OCI-LY1 (cell line): ENCODE measurements around the gene DCTN5.
"Not testable (repeated sequence)": the region's sequence is repeated elsewhere in the genome, so short reads cannot be mapped to it uniquely, and the experiment has no call there.

Source experiments
- H2AFZ ChIP-seq: fragments of 200-600 bp; sonication (generic), shearing (Covaris generic); 2 replicates; pipeline ENCODE4 v1.6.0; 2014; ENCODE audit warnings: antibody characterized with exemption, mild to moderate bottlenecking, low read length
- H3F3A ChIP-seq: fragments of 200-600 bp; sonication (generic), shearing (Covaris generic); 2 replicates; pipeline ENCODE4 v1.6.0; 2014; ENCODE audit warnings: mild to moderate bottlenecking, antibody characterized with exemption, low read length, moderate library complexity; ENCODE audit not compliant: insufficient read depth
- H3K27ac ChIP-seq: fragments of 200-600 bp; sonication (generic); 2 replicates; pipeline ENCODE4 v1.5.1; 2014; ENCODE audit warnings: low read length, mixed run types, mild to moderate bottlenecking, low read depth; ENCODE audit not compliant: poor library complexity, severe bottlenecking
- H3K27me3 ChIP-seq: fragments of 200-600 bp; sonication (generic); 2 replicates; pipeline ENCODE4 v1.6.0; 2014; ENCODE audit warnings: antibody characterized with exemption, mild to moderate bottlenecking, low read length, moderate library complexity; ENCODE audit not compliant: insufficient read depth
- H3K36me3 ChIP-seq: fragments of 200-600 bp; sonication (generic); 2 replicates; pipeline ENCODE4 v1.6.1; 2014; ENCODE audit warnings: mild to moderate bottlenecking, antibody characterized with exemption, low read length, moderate library complexity, mixed read lengths; ENCODE audit not compliant: insufficient read depth
- H3K4me1 ChIP-seq: fragments of 200-600 bp; sonication (generic); 2 replicates; pipeline ENCODE4 v1.5.1; 2014; ENCODE audit warnings: mild to moderate bottlenecking, low read length, moderate library complexity; ENCODE audit not compliant: insufficient read depth, severe bottlenecking
- H3K4me2 ChIP-seq: fragments of 200-600 bp; sonication (generic), shearing (Covaris generic); 2 replicates; pipeline ENCODE4 v1.6.1; 2014; ENCODE audit warnings: low read length
- H3K4me3 ChIP-seq: fragments of 200-600 bp; sonication (generic); 2 replicates; pipeline ENCODE4 v1.5.1; 2014; ENCODE audit warnings: low read length, low read depth, mild to moderate bottlenecking, mixed read lengths; ENCODE audit not compliant: poor library complexity, severe bottlenecking
- H3K79me2 ChIP-seq: fragments of 200-600 bp; shearing (Covaris generic); 2 replicates; pipeline ENCODE4 v1.6.1; 2016; ENCODE audit warnings: mixed run types, low read length, mixed read lengths; ENCODE audit not compliant: insufficient read depth
- H3K9ac ChIP-seq: fragments of 200-600 bp; sonication (generic), shearing (Covaris generic); 2 replicates; pipeline ENCODE4 v1.6.1; 2014; ENCODE audit warnings: mild to moderate bottlenecking, low read length, mixed read lengths
- H3K9me2 ChIP-seq: fragments of 200-600 bp; sonication (generic), shearing (Covaris generic); 2 replicates; pipeline ENCODE4 v1.6.1; 2014; ENCODE audit warnings: low read depth, mild to moderate bottlenecking, low read length, mixed read lengths
- H3K9me3 ChIP-seq: fragments of 200-600 bp; shearing (Covaris generic); 2 replicates; pipeline ENCODE4 v1.6.1; 2014; ENCODE audit warnings: low read length, mixed read lengths
- H4K20me1 ChIP-seq: fragments of 200-600 bp; sonication (generic), shearing (Covaris generic); 2 replicates; pipeline ENCODE4 v1.6.0; 2016; ENCODE audit warnings: mild to moderate bottlenecking, low read length; ENCODE audit not compliant: insufficient read depth
- CTCF ChIP-seq: fragments of 200-600 bp; sonication (generic), shearing (Covaris generic); IDR thresholded peaks from 2 replicates; pipeline ENCODE4 v1.5.1; 2017; ENCODE audit warnings: mild to moderate bottlenecking, antibody characterized with exemption, low read length, moderate library complexity, mixed read lengths
- EZH2 ChIP-seq: fragments of 200-600 bp; sonication (generic), shearing (Covaris generic); IDR thresholded peaks from 2 replicates; pipeline ENCODE4 v1.8.0; 2017; ENCODE audit warnings: borderline replicate concordance, mixed run types, mild to moderate bottlenecking, antibody characterized with exemption, low read length, moderate library complexity, mixed read lengths

The DCTN5 gene

DNA sequence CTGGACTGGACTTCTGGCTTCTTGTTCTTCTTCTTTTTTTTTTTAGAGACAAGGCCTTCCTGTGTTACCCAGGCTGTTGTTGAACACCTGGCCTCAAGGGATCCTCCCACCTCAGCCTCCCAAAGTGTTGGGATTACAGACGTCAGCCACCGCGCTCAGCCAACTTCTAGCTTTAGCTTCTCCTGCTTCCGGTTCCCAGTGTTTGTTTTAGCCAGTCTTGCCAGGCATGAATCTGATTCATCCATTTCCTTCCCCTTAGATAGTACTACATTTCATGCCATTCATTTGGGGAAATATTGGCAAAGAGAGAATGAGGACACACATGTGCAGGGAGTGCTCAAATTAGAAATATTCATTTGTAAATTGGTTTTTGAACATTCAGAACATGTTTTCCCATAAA is 33.1 kb upstream of the DCTN5 start:
- no peak overlapping the region for H3K4me2 ChIP-seq
- TF ChIP-seq CTCF = no peak
- TF ChIP-seq EZH2 = no peak
- H3K9me2 ChIP-seq = no peaks in the 10 kb centered on the region
- no peaks in the 10 kb centered on the region for H4K20me1 ChIP-seq
- H3K9ac ChIP-seq = no peak overlapping the region
- H3K9me3 ChIP-seq = no peaks in the 10 kb centered on the region
- H2AFZ ChIP-seq = no peak overlapping the region
- H3F3A ChIP-seq = no peaks in the 10 kb centered on the region
- H3K4me1 ChIP-seq = no peaks in the 10 kb centered on the region
- no peaks in the 10 kb centered on the region for H3K79me2 ChIP-seq
- H3K27me3 ChIP-seq = no peaks in the 10 kb centered on the region
- H3K4me3 ChIP-seq = no peak overlapping the region
- H3K27ac ChIP-seq = no peak overlapping the region
- H3K36me3 ChIP-seq = peaks cover 43% of the 10 kb centered on the region

- Histone ChIP-seq H3K4me2 (no peak overlapping the region), H3K9ac (no peak overlapping the region), H3K9me3 (no peaks in the 10 kb centered on the region), H3K4me1 (no peaks in the 10 kb centered on the region), H3K27me3 (no peaks in the 10 kb centered on the region), H2AFZ (no peak overlapping the region), H3K79me2 (no peaks in the 10 kb centered on the region), H3K36me3 (peaks cover 42% of the 10 kb centered on the region), H3K9me2 (no peaks in the 10 kb centered on the region), H3K27ac (no peak overlapping the region), H3K4me3 (no peak overlapping the region), H4K20me1 (no peaks in the 10 kb centered on the region), H3F3A (no peaks in the 10 kb centered on the region)
- no peak for TF ChIP-seq EZH2
- TF ChIP-seq CTCF = no peak
Measured at GRCh38 chr16:23609929-23610328, 31.3 kb upstream of the DCTN5 start.

DNA sequence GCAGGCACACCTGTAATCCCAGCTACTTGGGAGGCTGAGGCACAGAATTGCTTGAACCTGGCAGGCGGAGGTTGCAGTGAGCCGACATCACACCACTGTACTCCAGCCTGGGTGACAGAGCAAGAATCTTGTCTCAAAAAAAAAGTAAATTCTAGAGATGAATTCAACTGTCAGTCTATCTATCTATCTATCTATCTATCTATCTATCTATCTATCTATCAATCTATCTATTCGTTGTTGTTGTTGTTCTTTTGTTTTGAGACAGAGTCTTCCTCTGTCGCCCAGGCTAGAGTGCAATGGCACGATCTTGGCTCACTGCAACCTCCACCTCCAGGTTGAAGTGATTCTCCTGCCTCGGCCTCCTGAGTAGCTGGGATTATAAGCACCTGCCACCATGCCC is 30.4 kb upstream of the DCTN5 start:
- not testable (repeated sequence) for H3K9me2 ChIP-seq, H4K20me1 ChIP-seq, H2AFZ ChIP-seq, H3K4me3 ChIP-seq, H3K79me2 ChIP-seq, H3K4me2 ChIP-seq, H3K9me3 ChIP-seq, H3K4me1 ChIP-seq, H3K9ac ChIP-seq, H3F3A ChIP-seq, H3K27ac ChIP-seq, H3K27me3 ChIP-seq
- H3K36me3 ChIP-seq = peaks cover 39% of the 10 kb centered on the region

- Histone ChIP-seq H3K4me2 (no peak overlapping the region), H3K4me3 (no peak overlapping the region), H3K9ac (no peak overlapping the region), H3F3A (no peaks in the 10 kb centered on the region), H3K36me3 (peaks cover 43% of the 10 kb centered on the region), H3K9me2 (no peaks in the 10 kb centered on the region), H3K9me3 (no peaks in the 10 kb centered on the region), H3K79me2 (no peaks in the 10 kb centered on the region), H2AFZ (no peak overlapping the region), H3K4me1 (no peaks in the 10 kb centered on the region), H3K27me3 (no peaks in the 10 kb centered on the region), H4K20me1 (no peaks in the 10 kb centered on the region), H3K27ac (no peak overlapping the region)
- TF ChIP-seq CTCF (no peak), EZH2 (no peak)
Measured at GRCh38 chr16:23611936-23612335, 29.3 kb upstream of the DCTN5 start.
